GM06990 (cell line): Measurements from ENCODE around the gene GPC6.

ENCODE experiments used
- DNase-seq: peaks from one replicate; pipeline ENCODE4 v3.0.0-alpha.2; 2011; ENCODE audit not compliant: insufficient read length; ENCODE audit errors: extremely low read depth
- H3K27me3 ChIP-seq: replicated peaks from 2 replicates; pipeline ENCODE4 v1.6.0; 2011; ENCODE audit warnings: low read length; ENCODE audit not compliant: control insufficient read depth, insufficient read depth
- H3K36me3 ChIP-seq: 2 replicates; pipeline ENCODE4 v1.5.1; 2011; ENCODE audit warnings: low read length; ENCODE audit not compliant: control insufficient read depth, insufficient read depth
- H3K4me3 ChIP-seq: replicated peaks from 2 replicates; pipeline ENCODE4 v1.5.1; 2011; ENCODE audit warnings: low read depth, mild to moderate bottlenecking, control low read depth, low read length
- CTCF ChIP-seq: IDR thresholded peaks from 2 replicates; pipeline ENCODE4 v1.5.1; 2011; ENCODE audit warnings: low read length, control low read depth, mild to moderate bottlenecking, inconsistent platforms; ENCODE audit not compliant: insufficient read depth, poor library complexity, severe bottlenecking

GPC6 gene

DNA sequence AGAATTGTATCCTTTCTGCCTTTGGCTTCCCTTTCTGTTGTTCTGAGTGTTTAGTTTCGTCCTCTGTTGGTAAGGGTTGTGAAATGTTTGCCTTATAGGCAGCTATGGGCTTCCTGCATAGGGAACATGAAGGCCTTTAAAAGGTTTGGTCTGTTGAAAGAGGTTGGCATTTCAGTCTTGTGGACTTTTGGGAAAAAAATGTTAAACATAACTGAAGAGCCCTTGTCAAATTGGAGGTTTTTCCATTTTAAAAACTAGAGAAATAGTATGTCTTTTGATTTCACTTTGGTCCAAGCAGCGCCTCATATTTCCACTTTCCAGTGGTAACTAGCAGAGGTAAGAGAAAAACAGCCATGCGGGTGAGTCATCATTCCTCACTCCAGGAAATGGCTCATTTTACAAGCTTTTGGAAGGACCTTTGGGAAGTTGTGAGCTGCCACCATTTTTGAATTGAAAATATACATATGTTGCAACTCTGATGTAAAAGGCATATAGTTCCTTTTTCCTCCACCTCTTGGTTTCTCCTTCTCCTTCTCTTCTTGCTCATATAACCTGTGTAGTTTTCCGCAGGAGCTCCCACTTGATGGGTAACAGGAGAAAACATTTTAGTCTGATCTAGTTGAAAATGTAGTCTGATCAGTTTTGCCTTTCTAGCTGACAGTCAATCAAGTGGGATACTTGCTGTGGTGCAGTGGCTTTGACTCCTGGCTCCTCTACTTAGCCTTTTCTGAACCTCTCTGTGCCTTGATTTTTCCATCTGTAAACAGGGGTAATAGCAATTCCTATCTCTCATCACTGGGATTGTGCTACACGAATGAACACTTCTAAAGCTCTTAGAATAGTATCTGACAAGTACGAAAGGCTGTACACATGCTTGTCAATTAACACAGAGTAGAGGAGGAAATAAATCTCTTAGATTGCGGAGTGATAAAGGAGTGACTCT, 23.0 kb downstream of the GPC6 start:
- no peak for TF ChIP-seq CTCF
- Histone ChIP-seq H3K27me3 (no peaks in the 10 kb centered on the region), H3K4me3 (no peak overlapping the region), H3K36me3 (no peaks in the 10 kb centered on the region)
- DNase-seq = no peak

DNA sequence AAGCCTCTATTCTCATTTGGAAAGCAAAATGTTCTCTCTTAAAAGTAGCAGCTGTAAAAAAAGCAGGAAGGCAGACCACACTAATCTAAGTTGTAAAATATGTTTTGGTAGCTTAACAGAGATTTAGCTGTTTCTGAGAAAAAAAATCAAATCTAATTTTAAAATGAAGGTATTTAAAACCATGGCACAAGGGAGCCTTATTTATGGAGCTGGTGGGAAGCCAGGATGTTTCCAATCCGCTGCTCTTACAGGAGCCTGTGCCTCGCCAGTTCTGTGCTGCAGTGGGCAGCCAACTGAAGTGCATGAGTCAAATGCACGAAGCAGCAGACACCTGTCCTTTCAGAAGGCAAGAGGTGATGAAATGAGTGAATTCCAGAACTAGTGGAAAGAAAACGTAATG, 28.2 kb downstream of the GPC6 start:
- no peak for DNase-seq
- no peak overlapping the region for H3K4me3 ChIP-seq
- H3K36me3 ChIP-seq = no peaks in the 10 kb centered on the region
- TF ChIP-seq CTCF = no peak
- H3K27me3 ChIP-seq = no peaks in the 10 kb centered on the region

- no peak for TF ChIP-seq CTCF
- no peak overlapping the region for H3K4me3 ChIP-seq
- no peaks in the 10 kb centered on the region for H3K27me3 ChIP-seq
- no peak for DNase-seq
- no peaks in the 10 kb centered on the region for H3K36me3 ChIP-seq
Observed at GRCh38 chr13:93256998-93257397, 30.4 kb downstream of the GPC6 start.

DNA sequence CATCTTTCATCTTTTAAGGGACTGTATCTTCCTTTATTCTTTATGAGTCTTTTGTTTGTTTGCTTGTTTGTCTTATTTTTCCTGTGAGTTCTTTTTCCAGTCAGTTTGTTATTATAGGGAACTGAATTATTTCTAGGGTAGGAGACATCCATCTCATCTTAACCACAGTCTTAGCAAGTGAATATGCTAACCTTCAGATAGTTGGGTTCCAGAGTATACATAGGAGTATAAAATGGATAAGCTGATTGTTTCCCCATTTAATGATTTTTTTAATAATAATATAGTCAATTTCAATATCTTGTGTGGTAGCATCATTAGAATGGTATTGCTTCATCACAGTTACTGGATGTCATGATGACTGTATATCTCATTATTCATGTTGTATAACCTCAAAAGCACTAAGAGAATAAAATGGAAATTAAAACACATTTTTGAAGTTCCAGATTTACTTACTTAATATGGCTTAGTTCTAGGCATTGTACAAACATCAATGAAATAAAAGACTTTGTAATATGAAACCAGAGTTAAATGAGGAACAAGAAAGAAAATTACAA, 33.0 kb downstream of the GPC6 start:
- Histone ChIP-seq H3K4me3 (no peak overlapping the region), H3K36me3 (no peaks in the 10 kb centered on the region), H3K27me3 (no peaks in the 10 kb centered on the region)
- DNase-seq = no peak
- no peak for TF ChIP-seq CTCF

DNA sequence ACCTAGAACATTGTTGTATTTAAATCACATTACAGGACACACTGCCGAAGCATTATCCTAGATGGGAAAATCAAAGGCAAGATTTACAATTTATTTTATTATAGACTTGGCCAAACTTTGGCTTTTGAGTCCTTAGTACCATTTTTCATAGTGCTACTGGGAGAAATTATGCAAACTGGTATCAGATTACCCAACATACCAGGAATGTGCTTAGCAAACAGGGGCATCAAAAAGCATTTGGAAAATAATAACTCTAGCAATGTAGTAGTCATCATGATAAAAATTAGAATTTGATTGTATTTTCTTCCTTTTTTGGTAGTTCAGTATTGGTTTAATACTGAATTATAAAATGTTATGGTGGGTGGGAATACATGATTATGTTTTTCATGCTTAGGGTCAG, 34.0 kb downstream of the GPC6 start:
- Histone ChIP-seq H3K27me3 (no peaks in the 10 kb centered on the region), H3K36me3 (no peaks in the 10 kb centered on the region), H3K4me3 (no peak overlapping the region)
- TF ChIP-seq CTCF = no peak
- no peak for DNase-seq
